H9 (cell line): Measurements from ENCODE around the gene GBP3. TPM values are rescaled to one million over a fixed set of nuclear protein-coding genes. Genes with fewer than 3 reads are reported as not detected.

ENCODE experiments used
- DNase-seq: peaks from one replicate; pipeline ENCODE4 v3.0.0-alpha.2; 2017
- H2AFZ ChIP-seq: one replicate; pipeline ENCODE4 v1.6.1; 2013; ENCODE audit warnings: mild to moderate bottlenecking, low read length, control low read depth, moderate library complexity
- H2AK5ac ChIP-seq: 2 replicates; pipeline ENCODE4 v1.6.1; 2013; ENCODE audit warnings: low read length, control low read depth, mixed read lengths; ENCODE audit not compliant: insufficient read length
- H2BK120ac ChIP-seq: one replicate; pipeline ENCODE4 v1.6.1; 2013; ENCODE audit warnings: low read depth, mild to moderate bottlenecking, low read length, control low read depth, inconsistent platforms; ENCODE audit not compliant: poor library complexity, severe bottlenecking
- H2BK12ac ChIP-seq: 2 replicates; pipeline ENCODE4 v1.6.1; 2013; ENCODE audit warnings: low read length, control low read depth, mixed read lengths, low read depth; ENCODE audit not compliant: insufficient read length
- H2BK15ac ChIP-seq: 2 replicates; pipeline ENCODE4 v1.6.1; 2013; ENCODE audit warnings: low read depth, low read length, control low read depth
- H2BK20ac ChIP-seq: one replicate; pipeline ENCODE4 v1.6.1; 2013; ENCODE audit warnings: low read depth, mild to moderate bottlenecking, low read length, control low read depth, inconsistent platforms; ENCODE audit not compliant: poor library complexity, severe bottlenecking
- H2BK5ac ChIP-seq: 2 replicates; pipeline ENCODE4 v1.6.1; 2013; ENCODE audit warnings: low read length, control low read depth, mixed read lengths; ENCODE audit not compliant: insufficient read length
- H3K14ac ChIP-seq: 2 replicates; pipeline ENCODE4 v1.6.1; 2013; ENCODE audit warnings: low read length, control low read depth; ENCODE audit not compliant: insufficient read depth
- H3K18ac ChIP-seq: 2 replicates; pipeline ENCODE4 v1.6.1; 2013; ENCODE audit warnings: low read depth, mild to moderate bottlenecking, mixed read lengths, low read length, control low read depth; ENCODE audit not compliant: insufficient read length
- H3K23ac ChIP-seq: 2 replicates; pipeline ENCODE4 v1.6.1; 2013; ENCODE audit warnings: low read length, control low read depth, mixed read lengths, low read depth; ENCODE audit not compliant: insufficient read length
- H3K23me2 ChIP-seq: 2 replicates; pipeline ENCODE4 v1.6.1; 2013; ENCODE audit warnings: low read depth, mild to moderate bottlenecking, mixed read lengths, low read length, control low read depth; ENCODE audit not compliant: insufficient read length, poor library complexity, severe bottlenecking
- H3K27ac ChIP-seq: 2 replicates; pipeline ENCODE4 v1.5.1; 2013; ENCODE audit warnings: low read length, control low read depth, mixed read lengths, low read depth; ENCODE audit not compliant: insufficient read length
- H3K27me3 ChIP-seq: 2 replicates; pipeline ENCODE4 v1.6.1; 2013; ENCODE audit warnings: low read length, control low read depth, inconsistent platforms; ENCODE audit not compliant: insufficient read depth
- H3K4ac ChIP-seq: 2 replicates; pipeline ENCODE4 v1.6.1; 2013; ENCODE audit warnings: low read depth, mild to moderate bottlenecking, control low read depth, inconsistent platforms, low read length, moderate library complexity
- H3K4me1 ChIP-seq: 2 replicates; pipeline ENCODE4 v1.6.1; 2013; ENCODE audit warnings: low read length, control low read depth, inconsistent platforms; ENCODE audit not compliant: insufficient read depth
- H3K4me2 ChIP-seq: 2 replicates; pipeline ENCODE4 v1.6.1; 2013; ENCODE audit warnings: low read length, control low read depth, mixed read lengths; ENCODE audit not compliant: insufficient read length, insufficient read depth
- H3K56ac ChIP-seq: 2 replicates; pipeline ENCODE4 v1.6.1; 2013; ENCODE audit warnings: low read depth, mild to moderate bottlenecking, mixed read lengths, low read length, control low read depth; ENCODE audit not compliant: insufficient read length
- H3K79me1 ChIP-seq: 2 replicates; pipeline ENCODE4 v1.6.1; 2013; ENCODE audit warnings: low read depth, mild to moderate bottlenecking, moderate library complexity, low read length, control low read depth, inconsistent platforms; ENCODE audit not compliant: insufficient read depth, poor library complexity, severe bottlenecking
- H3K79me2 ChIP-seq: 2 replicates; pipeline ENCODE4 v1.6.1; 2013; ENCODE audit warnings: low read length, control low read depth, inconsistent platforms; ENCODE audit not compliant: insufficient read depth
- H3K9ac ChIP-seq: 2 replicates; pipeline ENCODE4 v1.6.1; 2013; ENCODE audit warnings: low read length, control low read depth, mixed read lengths; ENCODE audit not compliant: insufficient read length; ENCODE audit errors: extremely low read depth
- H3K9me3 ChIP-seq: one replicate; pipeline ENCODE4 v1.6.1; 2013; ENCODE audit warnings: low read depth, low read length, inconsistent platforms; ENCODE audit not compliant: control insufficient read depth
- H3T11ph ChIP-seq: one replicate; pipeline ENCODE4 v1.6.1; 2013; ENCODE audit warnings: mild to moderate bottlenecking, low read length, control low read depth, inconsistent platforms
- H4K20me1 ChIP-seq: one replicate; pipeline ENCODE4 v1.6.1; 2013; ENCODE audit not compliant: control insufficient read depth, insufficient read length, insufficient read depth
- H4K5ac ChIP-seq: 2 replicates; pipeline ENCODE4 v1.6.1; 2013; ENCODE audit warnings: low read depth, mild to moderate bottlenecking, mixed read lengths, low read length, control low read depth; ENCODE audit not compliant: insufficient read length
- H4K8ac ChIP-seq: replicated peaks from 2 replicates; pipeline ENCODE4 v1.6.1; 2013; ENCODE audit warnings: low read length, control low read depth, mixed read lengths, low read depth; ENCODE audit not compliant: insufficient read length
- H4K91ac ChIP-seq: 2 replicates; pipeline ENCODE4 v1.6.1; 2013; ENCODE audit warnings: low read depth, mild to moderate bottlenecking, moderate library complexity, mixed read lengths, low read length, control low read depth; ENCODE audit not compliant: insufficient read length
- H3K27ac Mint-ChIP-seq, 3 experiments: 2 replicates in 2 of 3; 3 replicates in 1 of 3; pipeline ENCODE4 v1.8.0; 2020 to 2021; ENCODE audit warnings: mixed read lengths in 3 of 3, mild to moderate bottlenecking in 1 of 3, moderate library complexity in 1 of 3
- H3K27me3 Mint-ChIP-seq: 2 replicates; pipeline ENCODE4 v1.8.0; 2021; ENCODE audit warnings: low read depth, mild to moderate bottlenecking, moderate library complexity, mixed read lengths
- H3K36me3 Mint-ChIP-seq, 3 experiments: 2 replicates in 2 of 3; 3 replicates in 1 of 3; pipeline ENCODE4 v1.8.0; 2020 to 2021; ENCODE audit warnings: low read depth in 3 of 3, mixed read lengths in 3 of 3; ENCODE audit not compliant: insufficient read depth in 1 of 3
- H3K4me1 Mint-ChIP-seq, 2 experiments: 2 replicates each; pipeline ENCODE4 v1.8.0; 2020; ENCODE audit warnings: mixed read lengths in 2 of 2
- H3K4me3 Mint-ChIP-seq, 2 experiments: 2 replicates in 1 of 2; 3 replicates in 1 of 2; pipeline ENCODE4 v1.8.0; 2020 to 2021; ENCODE audit warnings: mild to moderate bottlenecking in 2 of 2, mixed read lengths in 2 of 2, moderate library complexity in 1 of 2
- H3K9me3 Mint-ChIP-seq, 2 experiments: 2 replicates in 1 of 2; 3 replicates in 1 of 2; pipeline ENCODE4 v1.8.0; 2020; ENCODE audit warnings: mild to moderate bottlenecking in 2 of 2, mixed read lengths in 2 of 2, moderate library complexity in 1 of 2
- CTCF ChIP-seq: fragments of 200-600 bp; sonication (generic); conservative IDR thresholded peaks from 3 replicates; pipeline ENCODE4 v1.8.0; 2021; ENCODE audit warnings: antibody characterized with exemption, mild to moderate bottlenecking
- WGBS: extraction: QIAGEN DNeasy Blood & Tissue Kit; methylation state at CpG from one replicate; pipeline ENCODE4 v1.1.7; 2013; ENCODE audit warnings: missing lambda C conversion rate, low lambda C conversion rate, mixed read lengths; ENCODE audit not compliant: insufficient read length; ENCODE audit errors: extremely low coverage; 5-methylcytosine and 5-hydroxymethylcytosine counted together
- total RNA-seq: library from RNA; stranded (reverse); gene quantifications from 2 replicates; pipeline ENCODE4 v1.2.1, GENCODE V29; 2021

Gene GBP3
- total RNA-seq, 1 experiment from 2014 or later = not detected

- Histone ChIP-seq H2BK15ac (no peak overlapping the region), H2AFZ (no peak overlapping the region), H3K56ac (no peak overlapping the region), H3K4ac (no peak overlapping the region), H3K4me1 (no peaks in the 10 kb centered on the region), H2BK5ac (no peak overlapping the region), H3K18ac (no peak overlapping the region), H2BK12ac (no peak overlapping the region), H3K23me2 (no peaks in the 10 kb centered on the region), H2BK120ac (no peak overlapping the region), H3K79me2 (no peaks in the 10 kb centered on the region), H3T11ph (no peak overlapping the region), H2BK20ac (no peak overlapping the region), H3K27me3 (no peaks in the 10 kb centered on the region), H4K20me1 (no peaks in the 10 kb centered on the region), H4K5ac (no peak overlapping the region), H4K91ac (no peak overlapping the region), H3K27ac (no peak overlapping the region), H3K4me2 (no peak overlapping the region), H3K9ac (no peak overlapping the region), H3K14ac (no peak overlapping the region), H3K9me3 (no peaks in the 10 kb centered on the region), H2AK5ac (no peak overlapping the region), H4K8ac (no peak overlapping the region), H3K79me1 (no peaks in the 10 kb centered on the region), H3K23ac (no peak overlapping the region)
- Mint-ChIP-seq H3K36me3 (no peaks in the 10 kb centered on the region; a peak in 1 of 7 replicates), H3K9me3 (peaks cover 5 to 11% of the 10 kb centered on the region in 2 experiments; a peak in 4 of 5 replicates), H3K27me3 (no peaks in the 10 kb centered on the region), H3K4me1 (no peaks in the 10 kb centered on the region; a peak in 1 of 4 replicates), H3K27ac (no peak overlapping the region), H3K4me3 (no peak overlapping the region)
- DNase-seq = no peak
- TF ChIP-seq CTCF = no peak
- WGBS = no CpG with 5 or more reads among the region's 1 CpG
These were observed 47.8 kb upstream of the GBP3 start for GRCh38 chr1:89070509-89070908.
